DND-41 (cell line): ENCODE results near the gene NRG2.

Experiments
- ATAC-seq: fragments of 200-7000 bp; cut with Tn5 transposase; 3 replicates; pipeline ENCODE4 v1.9.1; 2021; ENCODE audit warnings: low read depth; ENCODE audit not compliant: insufficient read depth
- DNase-seq: peaks from one replicate; pipeline ENCODE4 v3.0.0-alpha.2; 2020
- H2AFZ ChIP-seq: 2 replicates; pipeline ENCODE4 v1.6.0; 2012; ENCODE audit warnings: low read depth, low read length
- H3K27ac ChIP-seq: 2 replicates; pipeline ENCODE4 v1.5.1; 2012; ENCODE audit warnings: low read length, inconsistent platforms
- H3K27me3 ChIP-seq: fragments of 200-600 bp; sonication (generic); 2 replicates; pipeline ENCODE4 v1.6.0; 2012; ENCODE audit warnings: low read length, mild to moderate bottlenecking, inconsistent platforms; ENCODE audit not compliant: insufficient read depth, poor library complexity
- H3K36me3 ChIP-seq: 2 replicates; pipeline ENCODE4 v1.5.1; 2012; ENCODE audit warnings: low read length, inconsistent platforms; ENCODE audit not compliant: insufficient read depth
- H3K4me1 ChIP-seq: 2 replicates; pipeline ENCODE4 v1.5.1; 2012; ENCODE audit warnings: mild to moderate bottlenecking, low read length; ENCODE audit not compliant: insufficient read depth
- H3K4me2 ChIP-seq: 2 replicates; pipeline ENCODE4 v1.6.0; 2012; ENCODE audit warnings: mild to moderate bottlenecking, moderate library complexity, low read length, inconsistent platforms; ENCODE audit not compliant: insufficient read depth
- H3K4me3 ChIP-seq, 2 experiments: fragments of 200-600 bp in 1 of 2; shearing (Covaris generic) in 1 of 2; 2 replicates each; pipeline ENCODE4 v1.5.1; 2012 to 2016; ENCODE audit warnings: inconsistent platforms in 2 of 2, low read length in 2 of 2, mild to moderate bottlenecking in 2 of 2, low read depth in 1 of 2, moderate library complexity in 1 of 2
- H3K79me2 ChIP-seq: 2 replicates; pipeline ENCODE4 v1.6.0; 2012; ENCODE audit warnings: low read length, inconsistent platforms; ENCODE audit not compliant: insufficient read depth
- H3K9ac ChIP-seq: 2 replicates; pipeline ENCODE4 v1.6.0; 2012; ENCODE audit warnings: low read depth, mild to moderate bottlenecking, inconsistent platforms, low read length, moderate library complexity
- H3K9me3 ChIP-seq: 2 replicates; pipeline ENCODE4 v1.5.1; 2012; ENCODE audit warnings: low read length, moderate library complexity, mild to moderate bottlenecking, inconsistent platforms; ENCODE audit not compliant: insufficient read depth, severe bottlenecking
- H4K20me1 ChIP-seq: 2 replicates; pipeline ENCODE4 v1.6.0; 2012; ENCODE audit warnings: low read length; ENCODE audit not compliant: insufficient read depth
- EZH2 ChIP-seq: IDR thresholded peaks from 3 replicates; pipeline ENCODE4 v1.6.1; 2012; ENCODE audit warnings: borderline replicate concordance, low read depth, mild to moderate bottlenecking, moderate library complexity, low read length, inconsistent platforms; ENCODE audit not compliant: severe bottlenecking
- TF ChIP-seq, protein P1 (sequence below): IDR thresholded peaks from 2 replicates; pipeline ENCODE4 v1.5.1; 2012; ENCODE audit warnings: borderline replicate concordance, low read length, moderate library complexity, mild to moderate bottlenecking; ENCODE audit not compliant: poor library complexity, severe bottlenecking; ENCODE audit errors: extremely low read depth

NRG2 gene

DNA sequence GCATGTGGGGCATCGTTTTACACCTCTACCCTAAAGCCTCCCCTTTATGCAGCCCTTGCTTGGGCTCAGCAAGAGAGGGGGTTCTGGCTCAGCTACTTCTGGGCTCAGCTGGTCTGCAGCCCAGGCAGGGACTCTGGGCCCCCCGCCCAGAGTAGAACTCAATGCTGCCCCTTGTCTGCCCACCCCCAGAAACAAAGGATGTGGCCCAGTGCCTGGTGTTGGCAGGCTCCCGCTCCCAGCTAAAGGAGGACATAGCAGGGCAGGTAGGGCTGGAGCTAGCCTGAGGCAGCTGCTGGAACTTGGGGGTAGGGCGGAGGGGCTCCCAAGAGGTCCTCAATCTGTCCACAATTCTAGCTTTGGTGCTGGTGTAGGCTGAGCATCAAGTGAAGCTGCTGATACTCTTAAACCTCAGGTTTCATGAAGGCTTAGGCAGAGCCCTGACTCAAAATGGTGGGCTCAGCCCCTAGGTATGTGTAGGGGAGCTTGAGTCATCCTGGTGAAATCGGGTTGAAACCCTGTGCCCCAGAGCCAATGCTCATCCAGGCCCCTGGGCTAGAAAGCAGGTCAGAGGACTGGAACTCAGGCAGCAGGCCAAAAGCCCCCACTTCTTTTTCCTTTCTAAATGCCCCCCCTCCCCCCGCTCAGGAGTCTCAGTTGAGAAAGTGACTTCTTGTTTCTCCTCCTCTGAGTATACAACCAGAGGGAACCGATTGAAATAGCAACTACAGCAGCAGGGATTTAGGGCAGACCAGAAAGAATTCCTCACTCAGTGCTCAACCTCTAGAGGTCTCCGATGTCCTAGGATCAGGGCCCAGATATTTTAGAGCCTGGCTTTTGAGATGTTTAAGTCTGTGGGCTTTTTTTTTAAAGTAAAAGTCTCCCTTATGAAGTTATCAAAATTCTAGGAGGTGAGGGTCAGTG is 236.1 kb downstream of the NRG2 start:
- Histone ChIP-seq H2AFZ (no peak overlapping the region), H3K4me2 (no peak overlapping the region), H4K20me1 (peaks cover 16% of the 10 kb centered on the region), H3K9me3 (no peaks in the 10 kb centered on the region), H3K4me3 (no peak overlapping the region), H3K9ac (no peak overlapping the region), H3K36me3 (no peaks in the 10 kb centered on the region), H3K4me1 (no peaks in the 10 kb centered on the region), H3K27ac (no peak overlapping the region), H3K79me2 (no peaks in the 10 kb centered on the region), H3K27me3 (no peaks in the 10 kb centered on the region)
- TF ChIP-seq, protein P1, sequence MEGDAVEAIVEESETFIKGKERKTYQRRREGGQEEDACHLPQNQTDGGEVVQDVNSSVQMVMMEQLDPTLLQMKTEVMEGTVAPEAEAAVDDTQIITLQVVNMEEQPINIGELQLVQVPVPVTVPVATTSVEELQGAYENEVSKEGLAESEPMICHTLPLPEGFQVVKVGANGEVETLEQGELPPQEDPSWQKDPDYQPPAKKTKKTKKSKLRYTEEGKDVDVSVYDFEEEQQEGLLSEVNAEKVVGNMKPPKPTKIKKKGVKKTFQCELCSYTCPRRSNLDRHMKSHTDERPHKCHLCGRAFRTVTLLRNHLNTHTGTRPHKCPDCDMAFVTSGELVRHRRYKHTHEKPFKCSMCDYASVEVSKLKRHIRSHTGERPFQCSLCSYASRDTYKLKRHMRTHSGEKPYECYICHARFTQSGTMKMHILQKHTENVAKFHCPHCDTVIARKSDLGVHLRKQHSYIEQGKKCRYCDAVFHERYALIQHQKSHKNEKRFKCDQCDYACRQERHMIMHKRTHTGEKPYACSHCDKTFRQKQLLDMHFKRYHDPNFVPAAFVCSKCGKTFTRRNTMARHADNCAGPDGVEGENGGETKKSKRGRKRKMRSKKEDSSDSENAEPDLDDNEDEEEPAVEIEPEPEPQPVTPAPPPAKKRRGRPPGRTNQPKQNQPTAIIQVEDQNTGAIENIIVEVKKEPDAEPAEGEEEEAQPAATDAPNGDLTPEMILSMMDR = no peak
- no peak for TF ChIP-seq EZH2
- DNase-seq = no peak
- no peak for ATAC-seq

DNA sequence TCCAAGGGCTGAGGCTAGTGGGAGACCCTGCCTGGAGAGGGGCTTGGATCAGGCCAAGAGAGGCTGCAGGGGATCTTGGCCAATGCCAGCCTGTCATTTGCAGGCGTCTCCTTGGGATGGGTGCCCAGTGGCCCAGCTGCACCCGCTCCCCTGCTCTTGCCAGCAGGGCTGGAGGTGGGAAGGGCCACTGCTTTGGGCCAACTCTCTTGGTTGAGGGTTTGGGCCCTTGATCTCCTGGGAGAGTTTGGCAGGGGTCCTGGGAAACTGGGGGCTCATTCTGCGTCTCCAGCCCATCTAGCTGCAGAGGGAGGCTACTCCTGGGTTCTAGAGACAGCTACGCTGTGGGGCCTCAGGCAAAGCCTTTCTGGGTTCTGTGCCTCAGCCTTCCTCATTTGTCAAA is 237.0 kb downstream of the NRG2 start:
- DNase-seq (no peak), ATAC-seq (no peak)
- no peak overlapping the region for H3K4me3 ChIP-seq
- H3K79me2 ChIP-seq = no peaks in the 10 kb centered on the region
- no peaks in the 10 kb centered on the region for H3K9me3 ChIP-seq
- no peaks in the 10 kb centered on the region for H3K4me1 ChIP-seq
- TF ChIP-seq EZH2 = no peak
- TF ChIP-seq, protein P1 = no peak
- no peak overlapping the region for H3K27ac ChIP-seq
- H3K9ac ChIP-seq = no peak overlapping the region
- no peak overlapping the region for H3K4me2 ChIP-seq
- peaks cover 21% of the 10 kb centered on the region for H4K20me1 ChIP-seq
- H2AFZ ChIP-seq = no peak overlapping the region
- no peaks in the 10 kb centered on the region for H3K27me3 ChIP-seq
- H3K36me3 ChIP-seq = no peaks in the 10 kb centered on the region

DNA sequence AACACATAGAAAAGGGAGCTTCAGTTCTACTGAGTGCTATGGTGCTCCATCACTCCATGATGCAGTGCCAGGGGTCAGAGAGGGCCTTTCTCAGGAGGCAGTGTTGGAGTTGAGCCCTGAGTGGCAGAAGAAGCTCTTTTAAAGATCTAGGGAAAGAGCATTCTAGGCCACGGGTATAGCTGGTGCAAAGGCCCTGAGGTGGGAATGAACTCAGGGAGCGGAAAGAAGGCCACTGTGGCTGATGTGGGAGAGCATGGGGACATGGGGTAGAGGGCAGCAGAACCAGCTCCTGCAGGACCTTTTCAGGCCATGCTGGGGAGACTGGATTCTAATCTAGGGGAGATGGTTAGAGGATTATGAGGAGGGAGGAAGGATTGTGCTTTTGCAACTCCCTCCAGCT is 237.6 kb downstream of the NRG2 start:
- TF ChIP-seq, protein P1 = no peak
- no peak for TF ChIP-seq EZH2
- H3K9me3 ChIP-seq = no peaks in the 10 kb centered on the region
- no peak for DNase-seq

More for the DNA sequence above, 237.6 kb downstream of the NRG2 start:
- no peaks in the 10 kb centered on the region for H3K27me3 ChIP-seq
- ATAC-seq = no peak
- H3K4me3 ChIP-seq = no peak overlapping the region
- H3K27ac ChIP-seq = no peak overlapping the region
- H3K4me2 ChIP-seq = no peak overlapping the region
- H3K9ac ChIP-seq = no peak overlapping the region
- peaks cover 21% of the 10 kb centered on the region for H4K20me1 ChIP-seq
- no peaks in the 10 kb centered on the region for H3K79me2 ChIP-seq
- no peaks in the 10 kb centered on the region for H3K4me1 ChIP-seq
- no peak overlapping the region for H2AFZ ChIP-seq
- no peaks in the 10 kb centered on the region for H3K36me3 ChIP-seq
